ENCODE measurements around the gene SCUBE1.

DNA sequence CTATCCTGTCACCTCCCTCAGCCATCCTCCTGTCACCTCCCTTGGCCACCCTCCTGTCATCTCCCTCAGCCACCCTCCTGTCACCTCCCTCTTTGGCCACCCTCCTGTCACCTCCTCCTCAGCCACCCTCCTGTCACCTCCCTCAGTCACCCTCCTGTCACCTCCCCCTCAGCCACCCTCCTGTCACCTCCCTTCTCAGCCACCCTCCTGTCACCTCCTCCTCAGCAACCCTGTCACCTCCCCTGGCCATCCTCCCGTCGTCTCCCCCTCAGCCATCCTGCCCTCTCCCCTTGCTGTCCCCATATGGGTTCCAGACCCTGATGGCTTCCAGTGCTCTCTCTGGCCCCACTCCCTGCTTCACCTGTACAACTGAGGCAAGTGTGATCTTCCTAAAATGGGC is 61.8 kb downstream of the SCUBE1 start:
- TF ChIP-seq, protein P1, sequence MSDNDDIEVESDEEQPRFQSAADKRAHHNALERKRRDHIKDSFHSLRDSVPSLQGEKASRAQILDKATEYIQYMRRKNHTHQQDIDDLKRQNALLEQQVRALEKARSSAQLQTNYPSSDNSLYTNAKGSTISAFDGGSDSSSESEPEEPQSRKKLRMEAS (IDR thresholded peaks at IDR 0.05): no peak
- TF ChIP-seq CTCF (IDR thresholded peaks at IDR 0.05; ENCODE audit: control extremely low read depth in 1 of 3, insufficient read depth in 1 of 3, low read depth in 1 of 3, low read length in 3 of 3) (no peak), EP300 (IDR thresholded peaks at IDR 0.05; ENCODE audit: borderline replicate concordance in 1 of 2, low read depth in 2 of 2, low read length in 2 of 2) (no peak), ZNF274 (IDR thresholded peaks at IDR 0.05; ENCODE audit: borderline replicate concordance, extremely low read depth, low read length) (no peak), TCF12 (IDR thresholded peaks at IDR 0.05; ENCODE audit: low read depth, low read length) (no peak), FOSL1 (IDR thresholded peaks at IDR 0.05; ENCODE audit: insufficient read depth, low read depth, low read length) (no peak), POLR2A (IDR thresholded peaks at IDR 0.05; ENCODE audit: control extremely low read depth in 1 of 2, low read depth in 2 of 2, low read length in 2 of 2) (no peak), KDM5A (IDR thresholded peaks at IDR 0.05; ENCODE audit: low read length) (no peak), RFX5 (IDR thresholded peaks at IDR 0.05; ENCODE audit: borderline replicate concordance, low read depth, low read length) (no peak), POLR2AphosphoS5 (IDR thresholded peaks at IDR 0.05; ENCODE audit: low read depth, low read length) (no peak)
